ENCODE measurements around the gene BPIFB3. TPM values are rescaled to one million over a fixed set of nuclear protein-coding genes. Genes with fewer than 3 reads are reported as not detected.

Gene BPIFB3
- total RNA-seq, 2 donors from 2014 or later = not detected

DNA sequence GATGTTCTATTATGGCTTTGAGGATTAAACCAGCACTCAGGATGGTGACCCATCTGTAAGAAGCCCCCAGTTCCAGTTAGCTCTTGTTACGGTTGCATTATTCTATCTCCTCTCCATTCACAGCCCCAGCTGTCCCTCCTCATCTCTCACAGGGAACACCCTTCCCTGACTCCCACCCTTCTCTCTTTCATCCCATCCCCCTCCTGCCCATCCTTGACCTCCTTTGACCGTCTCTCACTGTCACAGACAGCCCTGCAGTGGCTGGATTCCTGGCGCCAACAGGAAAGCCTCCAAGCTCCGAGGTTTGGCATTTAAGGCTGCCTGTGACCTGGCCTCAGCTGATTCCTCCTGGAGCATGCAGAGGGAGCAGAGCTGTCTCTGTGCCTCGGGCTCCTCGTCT lies 21.6 kb downstream of the BPIFB3 start:
- H3K27ac ChIP-seq (ENCODE audit: low read depth, low read length) = no peak overlapping the region
- Mint-ChIP-seq H3K4me3 (no peak overlapping the region), H3K9me3 (no peaks in the 10 kb centered on the region), H3K27me3 (ENCODE audit: insufficient read depth) (peaks cover 2% of the 10 kb centered on the region), H3K27ac (no peak overlapping the region), H3K36me3 (ENCODE audit: low read depth) (no peaks in the 10 kb centered on the region), H3K4me1 (no peaks in the 10 kb centered on the region)
- no peak overlapping the region for H3K4me3 ChIP-seq (ENCODE audit: low read length)
- H3K36me3 ChIP-seq (ENCODE audit: control insufficient read depth, insufficient read depth, low read length) = no peaks in the 10 kb centered on the region
- no peak for DNase-seq
- no peak overlapping the region for H3K9ac ChIP-seq (ENCODE audit: extremely low read depth, low read length, poor library complexity, severe bottlenecking)
- 74 to 95% methylated on average over 5 to 6 of the region's 6 CpGs for WGBS, 2 experiments (ENCODE audit: insufficient coverage in 1 of 2, insufficient read length in 1 of 2)
- TF ChIP-seq, protein P1, sequence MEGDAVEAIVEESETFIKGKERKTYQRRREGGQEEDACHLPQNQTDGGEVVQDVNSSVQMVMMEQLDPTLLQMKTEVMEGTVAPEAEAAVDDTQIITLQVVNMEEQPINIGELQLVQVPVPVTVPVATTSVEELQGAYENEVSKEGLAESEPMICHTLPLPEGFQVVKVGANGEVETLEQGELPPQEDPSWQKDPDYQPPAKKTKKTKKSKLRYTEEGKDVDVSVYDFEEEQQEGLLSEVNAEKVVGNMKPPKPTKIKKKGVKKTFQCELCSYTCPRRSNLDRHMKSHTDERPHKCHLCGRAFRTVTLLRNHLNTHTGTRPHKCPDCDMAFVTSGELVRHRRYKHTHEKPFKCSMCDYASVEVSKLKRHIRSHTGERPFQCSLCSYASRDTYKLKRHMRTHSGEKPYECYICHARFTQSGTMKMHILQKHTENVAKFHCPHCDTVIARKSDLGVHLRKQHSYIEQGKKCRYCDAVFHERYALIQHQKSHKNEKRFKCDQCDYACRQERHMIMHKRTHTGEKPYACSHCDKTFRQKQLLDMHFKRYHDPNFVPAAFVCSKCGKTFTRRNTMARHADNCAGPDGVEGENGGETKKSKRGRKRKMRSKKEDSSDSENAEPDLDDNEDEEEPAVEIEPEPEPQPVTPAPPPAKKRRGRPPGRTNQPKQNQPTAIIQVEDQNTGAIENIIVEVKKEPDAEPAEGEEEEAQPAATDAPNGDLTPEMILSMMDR (conservative IDR thresholded peaks at IDR 0.05) = no peak
- no peaks in the 10 kb centered on the region for H3K27me3 ChIP-seq (ENCODE audit: control insufficient read depth, insufficient read depth, low read length, poor library complexity, severe bottlenecking)
- no peaks in the 10 kb centered on the region for H3K4me1 ChIP-seq (ENCODE audit: control insufficient read depth, insufficient read depth, low read length)
- no peaks in the 10 kb centered on the region for H3K9me3 ChIP-seq (ENCODE audit: control insufficient read depth, low read length)

DNA sequence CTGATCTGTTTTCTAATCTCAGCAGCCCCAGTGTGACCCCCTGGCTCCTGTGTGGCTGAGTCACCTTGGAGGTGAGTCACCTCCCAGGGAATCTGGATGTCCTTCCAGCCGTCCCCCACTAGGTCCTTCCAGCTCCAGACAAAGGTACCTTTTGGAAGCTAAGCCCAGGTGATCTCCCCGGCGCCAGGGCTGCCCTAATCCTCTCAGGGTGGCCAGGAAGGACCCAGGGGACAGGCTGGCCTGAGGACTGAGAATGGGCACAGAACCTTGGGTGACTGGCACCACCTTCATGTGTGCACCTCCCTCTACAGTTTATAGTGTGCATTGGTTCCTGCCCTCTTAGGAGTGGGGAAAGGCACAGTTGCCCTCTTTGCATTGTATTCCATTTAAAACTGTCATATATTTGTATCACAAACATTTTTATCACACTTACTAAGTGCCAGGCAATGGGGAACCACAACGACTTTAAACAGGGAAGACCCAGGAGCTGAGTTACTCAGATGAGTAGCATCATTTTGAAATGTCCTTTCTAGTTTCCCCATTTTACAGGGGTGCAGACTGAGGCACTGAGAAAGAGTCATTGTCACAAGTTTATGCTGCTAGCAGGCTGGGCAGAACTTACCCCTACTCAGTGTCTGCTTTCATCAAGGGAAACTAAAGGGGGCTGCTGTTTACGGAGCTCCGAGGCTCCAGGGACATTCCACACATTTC lies 23.1 kb downstream of the BPIFB3 start:
- H3K27me3 ChIP-seq (ENCODE audit: control insufficient read depth, insufficient read depth, low read length, poor library complexity, severe bottlenecking) = no peaks in the 10 kb centered on the region
- Mint-ChIP-seq H3K4me1 (no peaks in the 10 kb centered on the region), H3K27ac (peak overlapping the region; percentile 12), H3K9me3 (no peaks in the 10 kb centered on the region), H3K4me3 (no peak overlapping the region), H3K36me3 (ENCODE audit: low read depth) (no peaks in the 10 kb centered on the region), H3K27me3 (ENCODE audit: insufficient read depth) (peaks cover 6% of the 10 kb centered on the region)
- H3K36me3 ChIP-seq (ENCODE audit: control insufficient read depth, insufficient read depth, low read length) = no peaks in the 10 kb centered on the region
- no peaks in the 10 kb centered on the region for H3K9me3 ChIP-seq (ENCODE audit: control insufficient read depth, low read length)
- H3K4me1 ChIP-seq (ENCODE audit: control insufficient read depth, insufficient read depth, low read length) = no peaks in the 10 kb centered on the region
- DNase-seq = peak; percentile 81
- H3K9ac ChIP-seq (ENCODE audit: extremely low read depth, low read length, poor library complexity, severe bottlenecking) = no peak overlapping the region
- TF ChIP-seq, protein P1 (conservative IDR thresholded peaks at IDR 0.05) = peak; percentile 72
- H3K27ac ChIP-seq (ENCODE audit: low read depth, low read length) = no peak overlapping the region
- no peak overlapping the region for H3K4me3 ChIP-seq (ENCODE audit: low read length)
- 54 to 68% methylated on average over 3 to 6 of the region's 6 CpGs for WGBS, 2 experiments (ENCODE audit: insufficient coverage in 1 of 2, insufficient read length in 1 of 2)

DNA sequence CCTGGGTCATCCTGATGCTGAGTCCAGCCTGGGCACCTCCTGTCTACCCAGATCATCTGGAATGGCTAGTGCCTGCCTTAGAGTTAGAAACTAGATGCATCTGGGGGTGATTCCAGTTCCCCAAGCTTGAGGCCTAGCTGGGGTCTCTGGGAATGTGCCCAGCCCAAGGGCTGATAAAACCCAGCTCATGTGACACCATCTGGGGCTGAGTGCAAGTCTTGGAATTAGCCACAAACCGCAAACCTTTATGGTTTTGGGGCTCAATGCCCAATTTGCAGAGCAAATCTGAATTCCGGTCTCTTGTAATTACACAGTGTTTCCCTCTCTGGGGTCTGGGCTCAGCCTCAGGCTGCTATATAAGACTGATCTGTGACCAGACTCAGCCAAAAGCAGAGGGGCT lies 25.6 kb downstream of the BPIFB3 start, which contains the start of gene BPIFB4:
Gene BPIFB4 (plus strand): TSS at position 385 of the 400 bp plus-strand sequence. CDS start 1,884 bp downstream, outside the sequence.
- no peak within 1 kb of the TSS for H3K27ac Mint-ChIP-seq
- H3K4me1 Mint-ChIP-seq = no peaks in the 10 kb centered on the region
- Histone ChIP-seq H3K9me3 (ENCODE audit: control insufficient read depth, low read length) (no peaks in the 10 kb centered on the region), H3K27me3 (ENCODE audit: control insufficient read depth, insufficient read depth, low read length, poor library complexity, severe bottlenecking) (no peaks in the 10 kb centered on the region), H3K27ac (ENCODE audit: low read depth, low read length) (no peak within 1 kb of the TSS), H3K4me3 (ENCODE audit: low read length) (no peak within 1 kb of the TSS), H3K4me1 (ENCODE audit: control insufficient read depth, insufficient read depth, low read length) (no peaks in the 10 kb centered on the region), H3K36me3 (ENCODE audit: control insufficient read depth, insufficient read depth, low read length) (no peaks in the 10 kb centered on the region), H3K9ac (ENCODE audit: extremely low read depth, low read length, poor library complexity, severe bottlenecking) (no peak within 1 kb of the TSS)
- DNase-seq = no peak
- H3K27me3 Mint-ChIP-seq (ENCODE audit: insufficient read depth) = peaks cover 6% of the 10 kb centered on the region
- WGBS, 2 experiments (ENCODE audit: insufficient coverage in 1 of 2, insufficient read length in 1 of 2) = 92 to 95% methylated on average over 2 of the region's 2 CpGs
- TF ChIP-seq, protein P1 (conservative IDR thresholded peaks at IDR 0.05) = no peak
- no peaks in the 10 kb centered on the region for H3K9me3 Mint-ChIP-seq
- H3K4me3 Mint-ChIP-seq = no peak within 1 kb of the TSS
- no peaks in the 10 kb centered on the region for H3K36me3 Mint-ChIP-seq (ENCODE audit: low read depth)

Measured in endodermal cell (in vitro differentiated cells).